Panc1 (cell line): ENCODE data around the gene ATXN10. TPM values are rescaled to one million over a fixed set of nuclear protein-coding genes. Genes with fewer than 3 reads are reported as not detected.
A peak's percentile ranks its signal among the peaks of the same experiment; 100 is the strongest.

Source experiments
- ATAC-seq: fragments of 200-7000 bp; cut with Tn5 transposase; 2 replicates; pipeline ENCODE4 v1.9.1; 2020; ENCODE audit warnings: mild to moderate bottlenecking, moderate library complexity
- BruUV-seq: library from RNA; stranded (reverse); fragments of 400-500 nt; replicated peaks from 2 replicates; lab custom pipeline; 2021; lab: Mats Ljungman, UMichigan
- CTCF ChIA-PET: fragments of 300-600 bp; sonication (Branson Sonifier 250); formaldehyde crosslinking; loops from one replicate; lab custom pipeline; 2022; ENCODE audit warnings: antibody characterized with exemption; lab: Charles Lee
- POLR2A ChIA-PET: fragments of 300-600 bp; sonication (Branson Sonifier 250); formaldehyde crosslinking; loops from one replicate; lab custom pipeline; 2022; ENCODE audit warnings: antibody characterized with exemption; lab: Charles Lee
- DNase-seq: peaks from one replicate; pipeline ENCODE4 v3.0.0-alpha.2; 2010; ENCODE audit warnings: low read depth, low spot score
- H3K27ac ChIP-seq: 2 replicates; pipeline ENCODE4 v1.5.1; 2011; ENCODE audit warnings: mild to moderate bottlenecking, low read length, inconsistent platforms
- H3K27me3 ChIP-seq: fragments of 200-500 bp; sonication (Bioruptor generic); 2 replicates; pipeline ENCODE4 v1.6.0; 2014; ENCODE audit warnings: low read length, inconsistent platforms; ENCODE audit not compliant: control insufficient read depth, insufficient read depth
- H3K36me3 ChIP-seq: fragments of 200-500 bp; sonication (Bioruptor generic); 2 replicates; pipeline ENCODE4 v1.5.1; 2014; ENCODE audit warnings: inconsistent platforms, mild to moderate bottlenecking, low read length, moderate library complexity; ENCODE audit not compliant: control insufficient read depth, insufficient read depth
- H3K4me1 ChIP-seq: 2 replicates; pipeline ENCODE4 v1.5.1; 2011; ENCODE audit warnings: inconsistent platforms, mild to moderate bottlenecking, low read length, moderate library complexity; ENCODE audit not compliant: control insufficient read depth, insufficient read depth
- H3K4me3 ChIP-seq, 2 experiments: 2 replicates each; pipeline ENCODE4 v1.5.1; 2011 to 2012; ENCODE audit warnings: low read depth in 2 of 2, low read length in 2 of 2, mild to moderate bottlenecking in 2 of 2, inconsistent platforms in 1 of 2, moderate library complexity in 1 of 2
- H3K9me3 ChIP-seq: fragments of 200-500 bp; sonication (Bioruptor generic); 2 replicates; pipeline ENCODE4 v1.5.1; 2014; ENCODE audit warnings: low read depth, mild to moderate bottlenecking, inconsistent platforms, low read length, moderate library complexity; ENCODE audit not compliant: control insufficient read depth, insufficient read depth
- CTCF ChIP-seq: fragments of 450-650 bp; IDR thresholded peaks from 2 replicates; pipeline ENCODE4 v1.5.1; 2017; ENCODE audit warnings: mild to moderate bottlenecking
- POLR2AphosphoS5 ChIP-seq: IDR thresholded peaks from 2 replicates; pipeline ENCODE4 v1.6.1; 2012; ENCODE audit warnings: mild to moderate bottlenecking, low read depth, low read length, moderate library complexity
- SIN3A ChIP-seq: IDR thresholded peaks from 2 replicates; pipeline ENCODE4 v1.6.1; 2012; ENCODE audit warnings: low read depth, mild to moderate bottlenecking, low read length, moderate library complexity, borderline replicate concordance; ENCODE audit not compliant: insufficient read depth
- TCF7L2 ChIP-seq: IDR thresholded peaks from 2 replicates; pipeline ENCODE4 v1.6.1; 2011; ENCODE audit warnings: mild to moderate bottlenecking, low read depth, low read length, inconsistent platforms
- in situ Hi-C: cut with HindIII; loops from 2 replicates; pipeline ENCODE4 v1.10.0; 2016; ENCODE audit warnings: low sequenced_read_pairs, low pct_unique_long_range_greater_than_20kb
- intact Hi-C: fragments of 100-400 bp; cut with micrococcal nuclease; formaldehyde crosslinking; loops from one replicate; pipeline ENCODE4 v1.10.0; 2022; ENCODE audit not compliant: unreplicated experiment
- total RNA-seq: library from RNA; stranded (reverse); gene quantifications from one replicate; pipeline ENCODE4 v1.2.1, GENCODE V29; 2021; ENCODE audit not compliant: unreplicated experiment
- TF ChIP-seq, protein P1 (sequence below), 2 experiments: IDR thresholded peaks; 2 replicates each; pipeline ENCODE4 v1.6.1; 2011 to 2012; ENCODE audit warnings: low read depth in 2 of 2, control low read depth in 1 of 2, low read length in 1 of 2, mild to moderate bottlenecking in 1 of 2, moderate library complexity in 1 of 2; ENCODE audit not compliant: insufficient read depth in 1 of 2

ATXN10 gene
- total RNA-seq, 1 experiment from 2014 or later, result 184 TPM

DNA sequence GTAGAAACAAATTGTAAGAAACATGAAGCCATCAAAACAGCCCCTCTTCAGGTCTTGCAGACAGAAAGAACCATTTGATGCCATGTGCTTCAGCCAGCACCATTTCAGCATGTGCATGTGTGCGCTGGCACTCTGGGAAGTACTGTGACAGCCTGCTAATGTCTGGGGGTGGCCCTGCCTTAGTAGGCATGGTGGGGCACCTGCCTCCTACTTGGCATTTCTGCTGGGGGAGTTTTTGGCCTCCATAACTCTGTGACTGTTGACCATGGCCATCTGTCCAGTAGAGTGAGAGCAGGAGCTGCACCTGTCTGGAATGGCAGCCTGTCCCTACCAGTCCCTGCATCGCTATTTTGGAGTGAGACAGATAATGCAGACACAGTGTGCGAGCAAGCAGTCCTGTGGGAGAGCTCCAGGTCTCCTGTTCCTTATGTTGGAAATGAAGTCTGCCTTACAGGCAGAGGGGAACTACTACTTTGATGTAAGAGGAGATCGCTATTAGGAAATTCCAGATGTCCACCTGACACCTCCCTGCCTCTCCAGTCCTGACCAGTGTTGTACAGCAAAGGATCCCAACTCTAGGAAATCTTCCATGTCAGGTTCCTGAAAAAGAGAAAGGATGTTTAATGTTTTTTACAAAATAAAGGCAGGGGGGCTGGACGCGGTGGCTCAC, 102.5 kb downstream of the ATXN10 start:
- Histone ChIP-seq H3K4me1 (peaks cover 22% of the 10 kb centered on the region), H3K27me3 (no peaks in the 10 kb centered on the region), H3K9me3 (no peaks in the 10 kb centered on the region), H3K36me3 (no peaks in the 10 kb centered on the region), H3K27ac (no peak overlapping the region), H3K4me3 (no peak overlapping the region)
- TF ChIP-seq TCF7L2, result no peak
- intact Hi-C loops, result no loop called here
- no TSS peak for BruUV-seq
- ATAC-seq (no peak), DNase-seq (no peak)
- ChIA-PET CTCF (no interaction called here), POLR2A (no interaction called here)
- in situ Hi-C loops, result no loop called here

- intact Hi-C loops (no loop called here), in situ Hi-C loops (no loop called here)
- Histone ChIP-seq H3K4me3 (no peak overlapping the region), H3K4me1 (peaks cover 22% of the 10 kb centered on the region), H3K27ac (no peak overlapping the region), H3K36me3 (no peaks in the 10 kb centered on the region), H3K9me3 (no peaks in the 10 kb centered on the region), H3K27me3 (no peaks in the 10 kb centered on the region)
- POLR2A ChIA-PET, result no interaction called here
- CTCF ChIA-PET, result no interaction called here
- ATAC-seq (no peak), DNase-seq (no peak)
- TF ChIP-seq, protein P1, sequence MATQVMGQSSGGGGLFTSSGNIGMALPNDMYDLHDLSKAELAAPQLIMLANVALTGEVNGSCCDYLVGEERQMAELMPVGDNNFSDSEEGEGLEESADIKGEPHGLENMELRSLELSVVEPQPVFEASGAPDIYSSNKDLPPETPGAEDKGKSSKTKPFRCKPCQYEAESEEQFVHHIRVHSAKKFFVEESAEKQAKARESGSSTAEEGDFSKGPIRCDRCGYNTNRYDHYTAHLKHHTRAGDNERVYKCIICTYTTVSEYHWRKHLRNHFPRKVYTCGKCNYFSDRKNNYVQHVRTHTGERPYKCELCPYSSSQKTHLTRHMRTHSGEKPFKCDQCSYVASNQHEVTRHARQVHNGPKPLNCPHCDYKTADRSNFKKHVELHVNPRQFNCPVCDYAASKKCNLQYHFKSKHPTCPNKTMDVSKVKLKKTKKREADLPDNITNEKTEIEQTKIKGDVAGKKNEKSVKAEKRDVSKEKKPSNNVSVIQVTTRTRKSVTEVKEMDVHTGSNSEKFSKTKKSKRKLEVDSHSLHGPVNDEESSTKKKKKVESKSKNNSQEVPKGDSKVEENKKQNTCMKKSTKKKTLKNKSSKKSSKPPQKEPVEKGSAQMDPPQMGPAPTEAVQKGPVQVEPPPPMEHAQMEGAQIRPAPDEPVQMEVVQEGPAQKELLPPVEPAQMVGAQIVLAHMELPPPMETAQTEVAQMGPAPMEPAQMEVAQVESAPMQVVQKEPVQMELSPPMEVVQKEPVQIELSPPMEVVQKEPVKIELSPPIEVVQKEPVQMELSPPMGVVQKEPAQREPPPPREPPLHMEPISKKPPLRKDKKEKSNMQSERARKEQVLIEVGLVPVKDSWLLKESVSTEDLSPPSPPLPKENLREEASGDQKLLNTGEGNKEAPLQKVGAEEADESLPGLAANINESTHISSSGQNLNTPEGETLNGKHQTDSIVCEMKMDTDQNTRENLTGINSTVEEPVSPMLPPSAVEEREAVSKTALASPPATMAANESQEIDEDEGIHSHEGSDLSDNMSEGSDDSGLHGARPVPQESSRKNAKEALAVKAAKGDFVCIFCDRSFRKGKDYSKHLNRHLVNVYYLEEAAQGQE (IDR thresholded peaks at IDR 0.05; ENCODE audit: insufficient read depth in 1 of 2, low read depth in 2 of 2, low read length in 1 of 2), result no peak
- no peak for TF ChIP-seq CTCF
- BruUV-seq, result no TSS peak
Measured at GRCh38 chr22:45775062-45775461, 103.4 kb downstream of the ATXN10 start.

DNA sequence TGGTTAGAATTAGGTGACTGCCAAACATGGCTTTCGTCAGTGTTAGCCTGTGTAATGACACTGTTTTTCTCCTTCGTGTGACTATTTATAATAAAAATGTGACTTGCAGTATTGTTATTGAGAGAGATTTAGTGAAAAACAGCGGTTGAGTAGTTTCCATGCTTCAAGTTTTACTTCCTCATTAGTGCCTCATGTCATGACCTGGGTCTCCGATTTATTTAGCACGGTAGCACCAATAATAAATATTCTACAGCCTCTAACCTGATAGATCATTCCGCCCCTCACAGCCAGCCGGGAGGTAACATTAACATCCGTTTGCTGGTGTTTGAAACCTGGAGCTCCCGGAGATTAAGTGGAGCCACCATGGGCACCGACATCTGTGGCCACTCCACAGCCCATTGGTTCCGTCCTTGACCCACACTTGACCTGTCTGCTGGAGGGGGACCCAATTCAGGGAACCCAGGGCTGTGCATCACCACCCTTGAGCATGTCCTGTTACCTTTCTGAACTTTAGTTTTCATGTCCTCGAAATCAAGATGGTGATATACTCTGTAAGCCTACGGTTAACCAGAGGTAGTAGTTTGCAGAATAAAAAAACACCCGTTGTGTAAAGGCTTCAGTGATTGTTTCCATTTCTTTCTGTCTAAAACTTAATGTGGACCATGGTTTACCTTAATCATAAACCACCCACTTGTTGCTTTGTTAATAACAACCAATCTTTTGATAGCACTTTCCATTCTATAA, 104.1 kb downstream of the ATXN10 start:
- ChIA-PET POLR2A (no interaction called here), CTCF (no interaction called here)
- Histone ChIP-seq H3K27me3 (no peaks in the 10 kb centered on the region), H3K27ac (peak overlapping the region; percentile 59; the same call in 1 of the 2 replicates), H3K9me3 (no peaks in the 10 kb centered on the region), H3K4me3 (no peak overlapping the region), H3K4me1 (peaks cover 22% of the 10 kb centered on the region), H3K36me3 (no peaks in the 10 kb centered on the region)
- no peak for DNase-seq
- intact Hi-C loops (no loop called here), in situ Hi-C loops (no loop called here)
- TF ChIP-seq SIN3A, result no peak
- no peak for TF ChIP-seq CTCF
- TF ChIP-seq, protein P1 (IDR thresholded peaks at IDR 0.05; ENCODE audit: insufficient read depth in 1 of 2, low read depth in 2 of 2, low read length in 1 of 2), result no peak
- TF ChIP-seq TCF7L2, result no peak
- TF ChIP-seq POLR2AphosphoS5, result no peak
- ATAC-seq, result no peak
- BruUV-seq, result no TSS peak
